COR-L47 (cell line): Measurements from ENCODE around the gene FLYWCH1.

Source experiments
- DNase-seq: peaks from one replicate; lab custom pipeline; 2025; lab: John Stamatoyannopoulos, UW

Gene FLYWCH1

GRCh38 chr16:2898831-2899563 is 12.7 kb upstream of the FLYWCH1 start:
- no peak for DNase-seq

DNA sequence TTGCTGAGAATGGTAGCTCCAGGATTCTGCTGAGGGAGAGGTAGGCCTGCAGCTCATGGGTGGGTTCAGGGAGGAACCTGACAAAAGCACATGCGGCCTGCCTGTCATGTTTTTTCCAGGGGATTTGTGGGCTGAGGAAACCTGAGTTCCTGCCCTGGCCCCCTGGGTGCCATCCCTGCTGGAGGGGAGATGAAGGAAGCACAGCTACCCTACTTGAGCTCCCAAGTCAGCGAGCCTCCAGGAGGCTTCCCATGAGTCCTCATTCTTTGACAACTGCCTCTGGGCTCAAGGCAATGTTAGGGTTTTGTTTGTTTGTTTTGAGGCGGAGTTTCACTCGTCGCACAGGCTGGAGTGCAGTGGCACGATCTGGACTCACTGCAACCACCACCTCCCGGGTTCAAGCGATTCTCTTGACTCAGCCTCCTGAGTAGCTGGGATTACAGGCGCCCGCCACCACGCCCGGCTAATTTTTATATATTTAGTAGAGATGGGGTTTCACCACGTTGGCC is 12.1 kb upstream of the FLYWCH1 start:
- DNase-seq = no peak

- DNase-seq = no peak
Measured at GRCh38 chr16:2900526-2901075, 11.1 kb upstream of the FLYWCH1 start.

- DNase-seq = no peak
Measured at GRCh38 chr16:2902337-2903130, 9.2 kb upstream of the FLYWCH1 start.

DNA sequence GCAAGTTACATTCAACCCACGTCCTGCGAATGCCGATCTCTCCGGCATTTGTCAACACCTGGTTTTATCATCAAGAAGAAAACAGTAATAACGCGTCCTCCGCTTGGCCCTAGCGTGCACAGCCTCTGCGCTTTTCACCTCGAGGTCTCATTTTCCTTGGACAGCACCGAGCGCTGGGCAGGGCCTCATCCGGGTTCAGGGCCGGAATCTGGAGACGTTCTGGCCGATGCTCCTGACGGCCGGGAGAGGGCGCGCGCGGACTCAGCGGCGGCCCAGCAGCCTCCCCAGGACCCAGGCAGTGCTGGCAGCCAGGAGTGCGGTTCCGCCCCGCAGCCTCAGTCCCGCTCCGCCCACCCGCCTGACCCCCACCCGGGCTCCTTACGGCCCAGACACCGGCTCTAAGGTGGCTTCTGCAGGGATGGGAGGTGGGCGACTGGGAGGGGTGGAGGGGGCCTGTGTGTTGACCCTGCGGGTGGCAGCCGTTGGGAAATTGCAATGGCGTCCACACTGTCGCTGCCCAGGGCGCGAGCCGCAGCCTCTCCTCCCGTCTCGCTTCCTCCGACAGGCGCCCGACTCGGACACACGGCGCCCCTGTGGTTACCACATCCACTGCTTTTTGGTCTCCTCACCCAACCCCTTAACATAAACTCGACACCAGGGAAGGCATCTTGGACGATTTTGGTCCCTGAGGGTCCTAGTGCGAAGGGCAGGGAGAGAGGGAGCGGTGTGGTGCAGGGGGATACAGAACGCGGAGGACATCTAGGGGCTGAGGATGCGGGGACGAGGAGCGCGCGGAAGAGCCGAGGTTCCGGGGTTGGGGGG is 7.4 kb upstream of the FLYWCH1 start:
- DNase-seq = peak; percentile 73

DNA sequence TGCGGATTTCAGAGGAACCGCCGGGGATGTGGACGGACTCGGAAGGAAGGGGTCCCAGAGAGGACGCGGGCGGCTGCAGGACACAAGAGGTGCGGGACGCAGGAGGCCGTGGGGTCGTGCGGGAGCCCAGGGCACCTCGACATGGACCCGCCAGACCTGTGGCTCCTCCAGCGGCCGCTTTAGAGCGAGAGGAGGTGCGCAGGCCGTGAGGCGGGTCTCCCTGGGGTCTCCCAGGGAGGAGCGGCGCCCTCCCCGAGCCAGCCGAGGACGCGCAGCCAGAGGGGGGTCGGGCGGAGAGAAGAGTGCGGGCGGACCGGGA is 6.8 kb upstream of the FLYWCH1 start:
- no peak for DNase-seq

DNA sequence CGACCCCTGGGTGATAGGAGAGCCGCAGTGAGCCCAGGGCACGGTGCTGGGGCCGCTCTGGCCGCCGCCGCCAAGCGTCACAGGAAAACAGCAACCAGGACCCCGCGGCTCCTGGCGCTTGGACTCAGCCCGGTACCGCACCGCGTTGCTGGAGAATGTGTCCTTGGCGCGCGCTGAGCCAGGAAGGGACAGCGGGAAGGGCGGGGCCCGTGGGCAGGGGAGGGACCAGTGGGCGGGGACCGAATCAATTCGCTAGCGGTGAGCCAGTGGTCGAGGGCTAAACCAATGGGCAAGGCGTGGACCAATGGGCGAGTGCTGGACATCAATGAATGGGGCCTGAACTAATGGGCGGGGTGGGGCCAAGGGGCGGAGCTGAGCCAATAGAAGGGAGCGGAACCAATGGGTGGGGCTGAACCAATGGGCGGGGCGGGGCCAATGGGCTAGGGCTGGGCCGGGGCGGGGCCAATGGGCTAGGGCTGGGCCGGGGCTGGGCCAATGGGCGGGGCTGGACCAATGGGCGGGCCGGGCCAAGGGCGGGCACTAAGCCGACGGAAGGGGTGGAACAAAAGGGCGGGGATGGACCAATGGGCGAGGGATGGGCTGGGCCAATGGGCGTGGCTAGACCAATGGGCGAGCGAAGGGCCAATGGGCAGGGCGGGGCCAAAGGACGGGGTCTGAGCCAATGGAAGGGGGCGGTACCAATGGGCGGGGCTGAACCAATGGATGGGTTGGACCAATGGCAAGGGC is 6.3 kb upstream of the FLYWCH1 start:
- DNase-seq = peak; percentile 99

GRCh38 chr16:2905988-2906387 is 5.7 kb upstream of the FLYWCH1 start:
- DNase-seq = no peak

GRCh38 chr16:2907084-2907753 is 4.5 kb upstream of the FLYWCH1 start:
- peak; percentile 39 for DNase-seq

DNA sequence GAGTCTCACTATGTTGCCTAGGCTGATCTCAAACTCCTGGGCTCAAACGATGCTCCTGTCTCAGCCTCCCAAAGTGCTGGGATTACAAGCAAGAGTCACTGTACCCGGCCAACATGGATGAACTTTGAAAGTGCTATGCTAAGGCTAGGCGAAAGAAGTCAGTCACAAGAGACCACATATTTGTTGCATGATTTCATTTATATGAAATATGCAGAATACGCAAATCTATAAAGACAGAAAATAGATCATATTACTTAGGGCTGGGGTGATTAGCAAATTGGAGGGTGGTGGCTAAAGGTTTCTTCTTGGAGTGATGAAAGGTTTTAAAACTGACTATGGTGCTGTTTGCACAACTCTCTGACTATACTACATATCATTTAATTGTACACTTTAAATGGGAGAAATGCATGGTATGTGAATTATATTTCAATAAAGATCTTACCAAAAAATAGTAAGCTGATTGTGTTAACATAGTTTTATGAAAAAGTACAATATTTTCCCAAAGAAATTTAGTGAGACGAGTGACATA is 1.2 kb upstream of the FLYWCH1 start:
- DNase-seq = no peak

- DNase-seq = no peak
Measured at GRCh38 chr16:2912330-2913199, 834 bp downstream of the FLYWCH1 start.

DNA sequence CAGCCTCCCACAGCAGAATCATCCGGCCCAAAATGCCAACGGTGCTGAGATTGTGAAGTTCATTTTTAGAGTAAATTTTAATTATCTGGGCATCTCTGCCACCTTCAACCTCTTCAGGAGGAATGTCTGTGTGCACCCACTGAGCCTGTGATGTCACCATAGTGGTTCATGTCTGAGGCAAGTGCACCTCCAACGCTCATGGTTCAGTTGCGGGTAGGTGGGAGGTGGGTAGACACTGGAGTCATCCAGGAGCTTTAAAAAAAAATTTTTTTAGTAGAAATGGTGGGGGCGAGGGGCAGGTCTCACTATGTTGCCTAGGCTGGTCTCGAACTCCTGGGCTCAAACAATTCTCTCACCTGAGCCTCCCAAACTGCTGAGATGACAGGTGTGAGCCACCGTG is 1.9 kb downstream of the FLYWCH1 start:
- DNase-seq = no peak

DNA sequence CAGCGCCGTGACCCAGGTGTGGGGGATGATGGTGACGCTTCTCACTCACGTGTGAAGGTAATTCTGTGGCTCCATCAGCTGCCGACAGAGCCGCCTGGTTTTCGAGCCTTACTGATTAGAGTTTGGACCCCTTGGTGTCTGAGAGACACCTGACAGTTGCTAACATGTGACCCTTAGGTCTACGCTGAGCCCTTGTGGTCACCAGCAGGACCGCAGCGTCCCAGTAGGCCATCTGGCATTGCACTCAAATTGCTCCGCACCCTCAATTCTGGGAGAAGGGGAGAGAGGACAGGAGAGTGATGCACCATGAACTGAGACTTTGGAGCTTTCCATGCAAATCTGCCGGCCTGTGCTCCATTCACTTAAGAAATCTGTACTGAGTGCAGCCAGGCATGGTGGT is 2.5 kb downstream of the FLYWCH1 start:
- no peak for DNase-seq

DNA sequence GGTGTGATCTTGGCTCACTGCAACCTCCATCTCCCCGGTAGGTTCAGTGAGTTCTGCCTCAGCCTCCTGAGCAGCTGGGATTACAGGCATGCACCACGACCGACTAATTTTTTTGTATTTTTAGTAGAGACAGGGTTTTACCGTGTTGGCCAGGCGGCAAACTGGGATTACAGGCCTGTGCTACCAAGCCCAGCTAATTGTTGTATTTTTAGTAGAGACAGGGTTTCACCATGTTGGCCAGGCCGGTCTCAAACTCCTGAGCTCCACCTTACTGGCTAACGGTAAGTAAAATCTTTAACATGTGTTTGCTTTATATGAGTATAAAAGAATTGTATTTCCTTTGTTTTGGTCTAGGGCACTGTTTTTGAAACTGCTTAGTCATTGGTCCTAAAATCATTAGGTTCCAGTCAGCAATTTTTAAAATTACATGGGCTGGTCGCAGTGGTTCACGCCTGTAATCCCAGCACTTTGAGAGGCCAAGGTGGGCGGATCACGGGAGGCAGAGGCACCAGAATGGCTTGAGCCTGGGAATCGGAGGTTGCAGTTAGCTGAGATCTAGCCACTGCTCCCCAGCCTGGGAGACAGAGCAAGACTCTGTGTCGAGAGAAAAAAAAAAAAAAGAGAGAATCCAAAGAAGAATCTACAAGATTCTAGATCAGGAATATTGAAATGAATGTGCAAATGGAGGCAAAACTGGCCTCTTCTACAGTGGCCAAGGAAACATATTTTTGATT is 3.6 kb downstream of the FLYWCH1 start:
- no peak for DNase-seq

DNA sequence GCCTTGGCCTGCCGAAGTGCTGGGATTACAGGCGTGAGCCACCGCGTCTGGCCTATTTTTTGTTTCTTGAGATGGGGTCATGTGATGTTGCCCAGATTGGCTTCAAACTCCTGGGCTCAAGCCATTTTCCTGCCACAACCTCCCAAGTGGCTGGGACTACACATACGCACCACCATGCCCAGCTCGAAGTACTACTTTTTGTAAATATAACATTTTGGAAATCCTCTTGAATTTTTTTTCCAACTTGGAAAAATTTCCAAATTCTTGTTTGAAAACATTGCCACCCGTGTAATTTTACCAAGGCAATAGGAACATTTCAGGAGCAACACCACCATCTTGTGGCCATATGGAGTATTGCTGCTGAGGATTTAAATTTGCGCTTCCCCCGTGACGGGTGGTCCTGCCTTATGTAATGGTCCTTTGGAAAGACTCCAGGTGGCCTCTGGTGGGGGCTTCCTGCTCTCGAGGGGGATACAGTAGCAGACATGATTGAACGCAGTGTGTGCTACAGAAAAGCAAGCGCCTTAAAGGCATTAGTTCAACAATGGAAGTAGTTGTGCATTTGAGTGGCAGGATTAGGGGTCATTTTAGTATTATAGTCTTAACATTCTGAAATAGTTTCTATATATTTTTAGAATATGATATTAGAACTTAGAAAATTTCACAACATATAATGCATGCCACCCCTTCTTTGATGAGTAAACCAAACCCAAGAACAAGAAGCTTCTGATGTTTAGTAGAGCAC is 8.0 kb downstream of the FLYWCH1 start:
- DNase-seq = peak; percentile 58

- no peak for DNase-seq
Measured at GRCh38 chr16:2923481-2923880, 11.8 kb downstream of the FLYWCH1 start.

- DNase-seq = no peak
Measured at GRCh38 chr16:2924901-2925755, 13.4 kb downstream of the FLYWCH1 start.
